T-helper 2 cell (primary cell): Measurements from ENCODE around the gene VDAC2.
A peak's percentile ranks its signal among the peaks of the same experiment; 100 is the strongest.
"Not testable (repeated sequence)": the region's sequence is repeated elsewhere in the genome, so short reads cannot be mapped to it uniquely, and the experiment has no call there.

Experiments
- DNase-seq, 5 experiments: peaks; one replicate each; pipeline versions ENCODE4 v3.0.0 to v3.0.0-alpha.2; 2012 to 2022
- total RNA-seq, 2 donors: gene quantifications; one replicate each; lab custom pipeline; 2026; lab: John Stamatoyannopoulos, UW

Gene VDAC2
- 77.6 to 109 reads per million in 2 donors for total RNA-seq

- peak; percentile 91 to 97 (median 93) for DNase-seq
Observed at GRCh38 chr10:75210282-75211006, at the start of gene VDAC2. Gene VDAC2 (plus strand): TSS chr10:75210796. CDS start chr10:75211159, 363 bp downstream.

- DNase-seq: peak in 2 of 5 experiments; percentile 25 to 80
Observed at GRCh38 chr10:75165684-75166622, 44.6 kb upstream of the VDAC2 start.

- DNase-seq: no peak
Observed at GRCh38 chr10:75166623-75166972, 44.0 kb upstream of the VDAC2 start.

GRCh38 chr10:75168275-75168674 lies 42.3 kb upstream of the VDAC2 start:
- DNase-seq: no peak

- no peak for DNase-seq
Observed at GRCh38 chr10:75170215-75170614, 40.4 kb upstream of the VDAC2 start.

- DNase-seq: no peak
Observed at GRCh38 chr10:75175046-75175445, 35.5 kb upstream of the VDAC2 start.

GRCh38 chr10:75176046-75176445 lies 34.5 kb upstream of the VDAC2 start:
- DNase-seq: no peak

GRCh38 chr10:75176736-75177135 lies 33.9 kb upstream of the VDAC2 start:
- no peak for DNase-seq

GRCh38 chr10:75179657-75180177 lies 30.9 kb upstream of the VDAC2 start:
- no peak for DNase-seq

- no peak for DNase-seq
Observed at GRCh38 chr10:75180592-75180991, 30.0 kb upstream of the VDAC2 start.

GRCh38 chr10:75181073-75181472 lies 29.5 kb upstream of the VDAC2 start:
- DNase-seq: no peak

- DNase-seq: no peak
Observed at GRCh38 chr10:75186310-75186709, 24.3 kb upstream of the VDAC2 start.

GRCh38 chr10:75187961-75188426 lies 22.6 kb upstream of the VDAC2 start:
- peak in 4 of 5 experiments; percentile 41 to 84 (median 57) for DNase-seq

- DNase-seq: not testable (repeated sequence)
Observed at GRCh38 chr10:75188522-75188921, 22.1 kb upstream of the VDAC2 start.

- DNase-seq: no peak
Observed at GRCh38 chr10:75189266-75190096, 21.1 kb upstream of the VDAC2 start.

- no peak for DNase-seq
Observed at GRCh38 chr10:75191821-75192568, 18.6 kb upstream of the VDAC2 start.

- DNase-seq: not testable (repeated sequence)
Observed at GRCh38 chr10:75194625-75195024, 16.0 kb upstream of the VDAC2 start.

- DNase-seq: no peak
Observed at GRCh38 chr10:75195035-75195763, 15.4 kb upstream of the VDAC2 start.

GRCh38 chr10:75197066-75197465 lies 13.5 kb upstream of the VDAC2 start:
- DNase-seq: no peak

GRCh38 chr10:75197906-75198305 lies 12.7 kb upstream of the VDAC2 start:
- no peak for DNase-seq

- DNase-seq: not testable (repeated sequence)
Observed at GRCh38 chr10:75199949-75200348, 10.6 kb upstream of the VDAC2 start.
